ENCODE data around the gene ULBP2.
A peak's percentile ranks its signal among the peaks of the same experiment; 100 is the strongest.

ULBP2 gene

GRCh38 chr6:149941583-149942460, at the start of gene ULBP2:
Gene ULBP2, plus strand, starts transcription at chr6:149942014. Its CDS starts 59 bp downstream, at chr6:149942073.
- H3K4me1 ChIP-seq (ENCODE audit: control insufficient read depth in 1 of 2, insufficient read depth in 2 of 2, low read length in 2 of 2): peaks cover 5 to 24% of the 10 kb centered on the region in 2 donors
- H3K36me3 ChIP-seq (ENCODE audit: control insufficient read depth in 1 of 2, insufficient read depth in 2 of 2, low read length in 2 of 2): no peaks in the 10 kb centered on the region
- H3K27me3 ChIP-seq (ENCODE audit: low read depth, low read length): peaks cover 42% of the 10 kb centered on the region
- H3K4me3 ChIP-seq (ENCODE audit: low read depth in 1 of 2, low read length in 2 of 2): peak within 1 kb of the TSS; percentile 46 to 66
- H3K9me3 ChIP-seq (ENCODE audit: control insufficient read depth in 1 of 2, low read length in 2 of 2): no peaks in the 10 kb centered on the region
- H3K27ac ChIP-seq (ENCODE audit: low read length): no peak within 1 kb of the TSS

- Histone ChIP-seq H3K9me3 (ENCODE audit: control insufficient read depth in 1 of 2, low read length in 2 of 2) (no peaks in the 10 kb centered on the region), H3K27ac (ENCODE audit: low read length) (peak overlapping the region; percentile 30), H3K4me3 (ENCODE audit: low read depth in 1 of 2, low read length in 2 of 2) (no peak overlapping the region)
Observed at GRCh38 chr6:149895048-149895590, 46.7 kb upstream of the ULBP2 start.

GRCh38 chr6:149895833-149896271, 46.0 kb upstream of the ULBP2 start:
- peak overlapping the region; percentile 30 for H3K27ac ChIP-seq (ENCODE audit: low read length)

More at GRCh38 chr6:149895048-149895590, 46.7 kb upstream of the ULBP2 start:
- H3K4me1 ChIP-seq (ENCODE audit: control insufficient read depth in 1 of 2, insufficient read depth in 2 of 2, low read length in 2 of 2): peaks cover 20 to 29% of the 10 kb centered on the region in 2 donors
- no peaks in the 10 kb centered on the region for H3K27me3 ChIP-seq (ENCODE audit: low read depth, low read length)
- no peaks in the 10 kb centered on the region for H3K36me3 ChIP-seq (ENCODE audit: control insufficient read depth in 1 of 2, insufficient read depth in 2 of 2, low read length in 2 of 2)

DNA sequence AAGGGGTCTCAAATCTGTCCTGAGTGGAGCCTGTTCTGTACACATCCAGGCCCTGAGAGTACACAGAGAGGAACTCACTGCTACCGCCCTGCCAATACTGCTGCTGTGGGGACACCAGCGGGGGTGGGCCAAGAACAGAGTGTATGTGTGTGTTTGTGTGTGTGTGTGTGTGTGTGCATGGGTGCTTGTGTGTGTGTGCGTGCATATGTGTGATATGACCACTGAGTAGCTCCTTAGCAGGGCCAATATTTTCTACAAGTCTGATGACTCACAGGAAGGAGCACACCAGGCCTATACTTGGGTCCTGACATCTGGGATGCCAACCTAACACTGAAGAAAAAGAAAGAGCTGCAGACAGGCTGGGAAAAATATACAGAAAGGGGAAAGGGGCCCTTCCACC, 45.3 kb upstream of the ULBP2 start:
- Histone ChIP-seq H3K27ac (ENCODE audit: low read length) (peak overlapping the region; percentile 74), H3K27me3 (ENCODE audit: low read depth, low read length) (no peaks in the 10 kb centered on the region), H3K9me3 (ENCODE audit: control insufficient read depth in 1 of 2, low read length in 2 of 2) (no peaks in the 10 kb centered on the region), H3K4me3 (ENCODE audit: low read depth in 1 of 2, low read length in 2 of 2) (peak overlapping the region in 1 of 2 donors; percentile 47), H3K36me3 (ENCODE audit: control insufficient read depth in 1 of 2, insufficient read depth in 2 of 2, low read length in 2 of 2) (no peaks in the 10 kb centered on the region), H3K4me1 (ENCODE audit: control insufficient read depth in 1 of 2, insufficient read depth in 2 of 2, low read length in 2 of 2) (peaks cover 20 to 29% of the 10 kb centered on the region in 2 donors)

More at GRCh38 chr6:149895833-149896271, 46.0 kb upstream of the ULBP2 start:
- H3K27me3 ChIP-seq (ENCODE audit: low read depth, low read length): no peaks in the 10 kb centered on the region
- no peaks in the 10 kb centered on the region for H3K9me3 ChIP-seq (ENCODE audit: control insufficient read depth in 1 of 2, low read length in 2 of 2)
- no peak overlapping the region for H3K4me3 ChIP-seq (ENCODE audit: low read depth in 1 of 2, low read length in 2 of 2)
- no peaks in the 10 kb centered on the region for H3K36me3 ChIP-seq (ENCODE audit: control insufficient read depth in 1 of 2, insufficient read depth in 2 of 2, low read length in 2 of 2)
- peaks cover 20 to 29% of the 10 kb centered on the region in 2 donors for H3K4me1 ChIP-seq (ENCODE audit: control insufficient read depth in 1 of 2, insufficient read depth in 2 of 2, low read length in 2 of 2)

- Histone ChIP-seq H3K27me3 (ENCODE audit: low read depth, low read length) (no peaks in the 10 kb centered on the region), H3K4me3 (ENCODE audit: low read depth in 1 of 2, low read length in 2 of 2) (peak overlapping the region; percentile 47 to 51), H3K9me3 (ENCODE audit: control insufficient read depth in 1 of 2, low read length in 2 of 2) (no peaks in the 10 kb centered on the region), H3K36me3 (ENCODE audit: control insufficient read depth in 1 of 2, insufficient read depth in 2 of 2, low read length in 2 of 2) (no peaks in the 10 kb centered on the region), H3K4me1 (ENCODE audit: control insufficient read depth in 1 of 2, insufficient read depth in 2 of 2, low read length in 2 of 2) (peaks cover 20 to 29% of the 10 kb centered on the region in 2 donors), H3K27ac (ENCODE audit: low read length) (peak overlapping the region; percentile 74)
Observed at GRCh38 chr6:149897015-149897697, 44.7 kb upstream of the ULBP2 start.

DNA sequence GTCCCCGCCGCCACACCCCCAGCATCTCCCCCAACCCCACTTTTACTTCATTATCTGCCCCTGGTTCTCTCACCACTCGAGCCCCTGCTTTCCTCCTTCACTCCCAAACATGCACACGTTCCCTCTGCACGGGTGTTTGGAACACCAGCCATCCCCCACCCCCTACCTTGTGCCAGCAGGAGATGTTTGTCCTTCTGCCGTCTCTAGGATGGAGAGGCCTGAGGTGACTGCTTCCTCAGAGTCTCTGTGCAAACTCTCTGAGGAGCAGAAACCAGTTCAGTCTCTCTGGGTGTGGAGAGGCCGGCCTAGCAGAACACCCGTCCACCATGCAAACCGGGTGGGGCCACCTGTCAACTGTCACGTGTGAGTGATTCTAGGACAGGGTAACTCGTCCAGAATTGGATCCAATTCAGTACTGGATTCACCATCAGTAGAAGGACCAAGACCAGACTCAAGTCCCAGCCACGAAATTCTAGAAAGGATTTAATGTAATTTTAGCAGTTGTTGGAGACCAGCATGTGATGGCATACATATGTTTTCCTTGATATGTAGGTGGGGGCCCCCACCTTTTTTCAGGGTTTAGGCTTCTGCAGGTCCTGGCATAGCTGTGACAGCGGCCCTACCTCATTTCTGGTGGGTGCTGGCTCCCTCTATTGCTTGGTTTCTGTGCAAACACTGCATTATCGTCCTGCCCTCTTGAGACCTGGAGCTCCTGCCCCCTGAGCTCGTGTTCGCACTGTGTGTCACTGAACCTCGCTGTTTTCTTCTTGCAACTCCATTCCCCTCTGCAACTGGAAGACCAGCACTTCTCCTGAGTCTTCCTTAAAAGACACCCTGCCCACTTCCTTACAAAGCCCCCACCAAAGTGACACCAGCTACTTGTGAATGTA, 43.7 kb upstream of the ULBP2 start, which contains the start of gene RAET1E:
TSS of gene RAET1E (minus strand) at position 259 of the 890 bp plus-strand sequence. CDS start 7,212 bp downstream, outside the sequence.
- H3K9me3 ChIP-seq (ENCODE audit: control insufficient read depth in 1 of 2, low read length in 2 of 2): no peaks in the 10 kb centered on the region
- H3K4me1 ChIP-seq (ENCODE audit: control insufficient read depth in 1 of 2, insufficient read depth in 2 of 2, low read length in 2 of 2): peaks cover 20 to 29% of the 10 kb centered on the region in 2 donors
- H3K36me3 ChIP-seq (ENCODE audit: control insufficient read depth in 1 of 2, insufficient read depth in 2 of 2, low read length in 2 of 2): no peaks in the 10 kb centered on the region
- peak within 1 kb of the TSS; percentile 74 for H3K27ac ChIP-seq (ENCODE audit: low read length)
- H3K4me3 ChIP-seq (ENCODE audit: low read depth in 1 of 2, low read length in 2 of 2): peak within 1 kb of the TSS; percentile 47 to 51
- H3K27me3 ChIP-seq (ENCODE audit: low read depth, low read length): no peaks in the 10 kb centered on the region

- no peak overlapping the region for H3K27ac ChIP-seq (ENCODE audit: low read length)
- no peak overlapping the region for H3K4me3 ChIP-seq (ENCODE audit: low read depth in 1 of 2, low read length in 2 of 2)
- no peaks in the 10 kb centered on the region for H3K27me3 ChIP-seq (ENCODE audit: low read depth, low read length)
- peaks cover 20 to 29% of the 10 kb centered on the region in 2 donors for H3K4me1 ChIP-seq (ENCODE audit: control insufficient read depth in 1 of 2, insufficient read depth in 2 of 2, low read length in 2 of 2)
- no peaks in the 10 kb centered on the region for H3K9me3 ChIP-seq (ENCODE audit: control insufficient read depth in 1 of 2, low read length in 2 of 2)
- no peaks in the 10 kb centered on the region for H3K36me3 ChIP-seq (ENCODE audit: control insufficient read depth in 1 of 2, insufficient read depth in 2 of 2, low read length in 2 of 2)
Observed at GRCh38 chr6:149898966-149899365, 42.8 kb upstream of the ULBP2 start.

DNA sequence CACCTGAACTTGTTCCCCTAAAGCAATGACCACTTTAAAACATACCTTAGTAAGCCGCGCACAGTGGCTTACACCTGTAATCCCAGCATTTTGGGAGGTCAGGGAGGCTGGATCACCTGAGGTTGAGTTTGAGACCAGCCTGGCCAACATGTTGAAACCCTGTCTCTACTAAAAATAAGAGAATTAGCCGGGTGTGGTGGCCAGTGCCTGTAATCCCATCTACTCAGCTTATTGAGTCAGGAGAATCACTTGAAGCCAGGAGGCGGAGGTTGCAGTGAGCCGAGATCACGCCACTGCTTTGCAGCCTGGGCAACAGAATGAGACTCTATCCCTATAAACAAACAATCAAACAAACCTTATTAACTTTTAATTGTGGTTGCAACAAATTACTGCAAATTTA, 42.3 kb upstream of the ULBP2 start:
- Histone ChIP-seq H3K4me3 (ENCODE audit: low read depth in 1 of 2, low read length in 2 of 2) (no peak overlapping the region), H3K27ac (ENCODE audit: low read length) (no peak overlapping the region), H3K9me3 (ENCODE audit: control insufficient read depth in 1 of 2, low read length in 2 of 2) (no peaks in the 10 kb centered on the region), H3K4me1 (ENCODE audit: control insufficient read depth in 1 of 2, insufficient read depth in 2 of 2, low read length in 2 of 2) (peaks cover 20 to 29% of the 10 kb centered on the region in 2 donors), H3K27me3 (ENCODE audit: low read depth, low read length) (no peaks in the 10 kb centered on the region), H3K36me3 (ENCODE audit: control insufficient read depth in 1 of 2, insufficient read depth in 2 of 2, low read length in 2 of 2) (no peaks in the 10 kb centered on the region)

GRCh38 chr6:149899926-149900619, 41.7 kb upstream of the ULBP2 start:
- Histone ChIP-seq H3K4me3 (ENCODE audit: low read depth in 1 of 2, low read length in 2 of 2) (no peak overlapping the region), H3K27me3 (ENCODE audit: low read depth, low read length) (no peaks in the 10 kb centered on the region), H3K27ac (ENCODE audit: low read length) (no peak overlapping the region), H3K4me1 (ENCODE audit: control insufficient read depth in 1 of 2, insufficient read depth in 2 of 2, low read length in 2 of 2) (peaks cover 20 to 26% of the 10 kb centered on the region in 2 donors), H3K9me3 (ENCODE audit: control insufficient read depth in 1 of 2, low read length in 2 of 2) (no peaks in the 10 kb centered on the region), H3K36me3 (ENCODE audit: control insufficient read depth in 1 of 2, insufficient read depth in 2 of 2, low read length in 2 of 2) (no peaks in the 10 kb centered on the region)

All from muscle layer of duodenum (tissue), 2 donors.